Upper lobe of left lung (tissue), 4 donors: ENCODE results near the gene XCL1.
"Not testable (repeated sequence)": the region's sequence is repeated elsewhere in the genome, so short reads cannot be mapped to it uniquely, and the experiment has no call there.

ENCODE experiments used
- CTCF ChIP-seq, 6 experiments: fragments of 450-650 bp in 4 of 6; fragments of 200-600 bp in 2 of 6; sonication (generic) in 2 of 6; IDR thresholded peaks; one replicate each; pipeline ENCODE4 v1.5.1; 2016 to 2019; ENCODE audit warnings: antibody characterized with exemption in 6 of 6
- POLR2AphosphoS5 ChIP-seq, 2 donors: sonication (generic); formaldehyde crosslinking; IDR thresholded peaks; one replicate each; pipeline ENCODE4 v1.5.1; 2017; ENCODE audit warnings: antibody characterized with exemption in 2 of 2

DNA sequence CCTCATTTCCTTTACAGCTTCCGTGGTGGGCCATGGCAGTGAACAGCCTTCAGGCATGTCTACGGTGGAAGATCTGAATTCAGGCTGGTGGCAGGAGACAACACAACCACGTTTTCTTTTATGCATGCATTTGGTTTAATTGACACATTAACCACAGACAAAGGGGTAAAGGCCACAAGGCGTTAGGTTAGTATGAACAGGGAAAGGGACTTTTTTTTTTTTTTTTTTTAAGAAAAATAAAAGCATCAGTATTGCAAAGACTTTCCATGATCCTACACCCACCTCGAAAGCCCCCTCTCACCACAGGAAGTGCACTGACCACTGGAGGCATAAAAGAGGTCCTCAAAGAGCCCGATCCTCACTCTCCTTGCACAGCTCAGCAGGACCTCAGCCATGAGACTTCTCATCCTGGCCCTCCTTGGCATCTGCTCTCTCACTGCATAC lies at the start of gene XCL1:
- not testable (repeated sequence) for TF ChIP-seq POLR2AphosphoS5, CTCF (IDR thresholded peaks at IDR 0.05)
